Amygdala (tissue), 56 donors: ENCODE measurements around the gene NFE2L1.
"Not testable (repeated sequence)": the region's sequence is repeated elsewhere in the genome, so short reads cannot be mapped to it uniquely, and the experiment has no call there.

Experiments
- DNase-seq, 56 donors: peaks; one replicate each; lab custom pipeline; 2025; lab: John Stamatoyannopoulos, UW

NFE2L1 gene

GRCh38 chr17:48023400-48024148 lies 24.6 kb upstream of the NFE2L1 start:
- peak in 53 of 56 donors; percentile 19 to 90 (median 74) for DNase-seq

GRCh38 chr17:48024149-48025039 lies 23.8 kb upstream of the NFE2L1 start:
- DNase-seq = peak in 7 of 56 donors; percentile 36 to 51 (median 44)

DNA sequence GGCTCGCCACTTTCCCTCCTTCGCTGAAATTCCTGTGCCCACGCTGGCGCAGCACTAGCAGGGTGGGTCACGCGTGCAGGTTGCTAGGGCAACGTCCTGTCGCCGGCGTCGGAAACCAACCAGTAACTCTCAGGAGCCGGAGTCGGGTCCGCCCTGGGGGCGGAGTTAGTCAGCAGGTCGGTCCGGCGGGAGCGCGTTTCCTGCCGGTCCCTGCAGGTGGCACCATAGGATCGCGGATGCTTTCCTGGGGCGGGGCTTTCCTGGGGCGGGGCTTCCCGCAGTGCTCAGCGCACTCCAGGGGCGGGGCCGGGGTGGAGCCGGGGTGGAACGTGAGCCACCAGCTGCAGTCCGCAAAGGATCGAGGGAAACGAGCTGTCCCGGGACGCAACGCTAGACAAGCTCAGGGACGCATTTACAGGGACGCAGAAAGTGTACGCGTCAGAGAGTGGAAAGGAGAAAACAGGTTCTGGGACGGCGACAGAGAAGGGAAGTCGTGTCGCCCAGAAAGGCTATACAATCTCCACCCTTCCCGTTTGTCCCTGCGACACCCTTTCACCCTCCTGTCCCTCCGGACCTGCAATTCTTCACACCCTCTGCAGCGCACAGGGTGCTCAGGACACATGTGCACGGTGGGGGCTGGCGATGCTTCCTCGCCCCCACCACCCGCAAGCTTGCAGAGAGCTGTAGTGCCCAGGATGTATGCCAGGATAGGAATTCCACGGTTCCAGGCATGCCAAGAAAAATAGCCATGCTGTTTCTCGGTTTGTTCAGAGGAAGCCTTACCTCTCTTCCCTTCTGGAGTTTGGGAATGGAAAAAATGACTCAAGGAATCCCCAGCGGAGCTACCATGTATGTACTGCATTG lies 22.9 kb upstream of the NFE2L1 start:
- peak in 55 of 56 donors; percentile 84 to 99 (median 97) for DNase-seq

- DNase-seq = no peak
Measured at GRCh38 chr17:48025904-48026501, 22.2 kb upstream of the NFE2L1 start.

GRCh38 chr17:48026502-48027321 lies 21.4 kb upstream of the NFE2L1 start:
- DNase-seq = peak in 49 of 56 donors; percentile 19 to 81 (median 61)

GRCh38 chr17:48027322-48027981 lies 20.7 kb upstream of the NFE2L1 start:
- no peak for DNase-seq

- no peak for DNase-seq
Measured at GRCh38 chr17:48028736-48029135, 19.4 kb upstream of the NFE2L1 start.

DNA sequence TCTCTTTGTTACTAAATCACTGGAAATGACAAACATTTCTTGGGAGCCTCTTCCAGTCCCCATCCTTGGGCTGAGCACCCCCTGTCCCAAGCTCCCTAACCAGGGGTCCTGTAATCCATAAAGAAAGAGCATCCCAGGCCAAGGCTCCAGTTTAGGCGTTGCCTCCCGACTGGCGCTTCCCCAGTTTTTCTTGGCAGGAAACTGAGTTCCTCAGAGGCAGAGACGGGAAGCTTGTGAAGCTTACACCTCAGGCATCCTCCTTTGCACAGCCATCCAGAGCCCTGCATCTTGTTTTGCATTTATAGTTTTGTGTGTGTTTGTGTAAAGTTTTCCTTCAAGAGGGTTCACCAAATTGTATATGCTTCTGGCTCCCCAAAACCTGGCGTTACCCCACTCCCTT lies 17.6 kb upstream of the NFE2L1 start:
- DNase-seq = no peak

DNA sequence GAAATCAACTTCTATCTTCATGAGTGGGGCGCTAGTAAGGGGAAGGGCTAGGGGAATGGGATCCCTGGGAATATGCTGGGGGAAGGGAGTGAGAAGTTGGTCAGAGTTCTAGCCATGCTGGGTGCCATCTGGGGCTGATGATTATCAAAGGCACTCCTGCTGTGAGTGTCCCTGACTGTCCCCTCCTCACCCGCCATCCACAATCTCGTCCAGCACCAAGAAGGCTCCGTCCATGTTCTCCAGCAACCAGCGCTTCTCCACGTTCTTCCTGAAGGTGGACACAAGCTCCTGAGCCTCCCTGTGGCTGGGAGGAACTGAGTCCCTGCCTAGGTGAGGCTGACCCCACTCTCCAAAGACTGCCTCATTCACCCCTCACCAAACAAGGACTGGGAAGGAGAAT lies 16.2 kb upstream of the NFE2L1 start:
- DNase-seq = no peak

GRCh38 chr17:48034734-48035133 lies 13.4 kb upstream of the NFE2L1 start:
- DNase-seq = not testable (repeated sequence)

DNA sequence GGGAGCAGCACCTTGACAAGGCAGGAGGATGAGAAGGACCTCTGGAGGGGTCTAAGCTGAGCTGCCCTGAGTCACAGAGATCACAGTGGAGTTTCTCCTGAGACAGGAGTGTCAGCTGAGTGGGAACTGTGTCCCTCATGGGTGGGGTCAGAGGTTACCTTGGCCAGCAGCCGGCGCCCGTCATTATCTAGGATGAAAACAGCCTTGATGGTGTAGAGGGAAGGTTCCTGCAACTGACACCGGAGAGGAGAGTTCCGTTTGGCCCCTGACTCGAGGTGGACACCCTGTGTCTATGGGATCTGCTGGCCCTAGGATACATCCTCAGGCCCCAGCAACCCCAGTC lies 11.5 kb upstream of the NFE2L1 start:
- no peak for DNase-seq

- peak in 5 of 56 donors; percentile 12 to 47 (median 31) for DNase-seq
Measured at GRCh38 chr17:48037036-48037837, 10.9 kb upstream of the NFE2L1 start, which contains the start of gene COPZ2. COPZ2 (minus strand) TSS chr17:48037797; CDS start chr17:48037777, 20 bp downstream.

DNA sequence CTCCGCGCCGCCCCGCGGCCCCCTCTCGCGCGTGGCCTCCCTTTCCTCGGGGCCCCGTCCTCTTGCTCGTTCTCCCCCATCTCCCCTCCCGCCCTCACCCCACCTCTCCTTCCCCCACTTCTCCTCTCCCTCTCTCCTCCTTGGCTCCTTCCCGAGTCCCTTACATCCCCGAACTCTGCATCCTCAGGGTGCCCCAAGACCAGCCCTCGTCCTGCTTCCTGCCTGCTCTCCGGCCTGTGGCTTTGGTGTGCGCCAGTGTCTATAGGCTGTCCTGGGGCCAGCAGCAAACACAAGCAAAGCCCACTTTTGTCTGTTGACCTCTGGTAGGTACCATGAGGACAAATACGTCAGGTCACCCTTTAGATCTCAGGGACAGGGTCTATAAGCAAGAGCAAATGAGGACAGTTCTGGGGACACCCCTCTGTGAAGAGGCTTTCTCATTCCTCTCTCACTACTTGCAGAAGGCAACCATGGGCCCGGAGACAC lies 10.3 kb upstream of the NFE2L1 start:
- DNase-seq = no peak

- no peak for DNase-seq
Measured at GRCh38 chr17:48038687-48039086, 9.5 kb upstream of the NFE2L1 start.

DNA sequence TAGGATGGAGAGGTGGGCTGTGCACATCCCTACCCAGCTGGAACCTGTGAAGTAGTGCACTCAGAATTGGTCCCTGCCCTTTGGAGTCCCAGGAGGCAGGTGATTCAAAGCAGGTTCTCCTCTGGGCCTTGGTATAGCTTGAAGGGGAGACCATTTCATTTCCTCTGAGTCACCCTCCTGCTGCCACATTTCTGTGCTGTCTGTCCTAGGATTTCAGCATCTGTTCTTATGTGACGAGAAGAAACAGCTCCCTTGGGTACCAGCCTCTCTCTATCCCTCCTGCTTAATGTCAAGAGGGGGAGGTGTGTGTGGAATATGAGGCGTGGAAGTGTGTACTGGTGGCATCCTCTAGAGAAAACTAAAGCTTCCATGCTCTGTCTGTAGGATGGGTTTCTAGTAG lies 5.0 kb upstream of the NFE2L1 start:
- DNase-seq = peak in 1 of 56 donors; percentile 8

- DNase-seq = no peak
Measured at GRCh38 chr17:48044851-48045250, 3.3 kb upstream of the NFE2L1 start.

DNA sequence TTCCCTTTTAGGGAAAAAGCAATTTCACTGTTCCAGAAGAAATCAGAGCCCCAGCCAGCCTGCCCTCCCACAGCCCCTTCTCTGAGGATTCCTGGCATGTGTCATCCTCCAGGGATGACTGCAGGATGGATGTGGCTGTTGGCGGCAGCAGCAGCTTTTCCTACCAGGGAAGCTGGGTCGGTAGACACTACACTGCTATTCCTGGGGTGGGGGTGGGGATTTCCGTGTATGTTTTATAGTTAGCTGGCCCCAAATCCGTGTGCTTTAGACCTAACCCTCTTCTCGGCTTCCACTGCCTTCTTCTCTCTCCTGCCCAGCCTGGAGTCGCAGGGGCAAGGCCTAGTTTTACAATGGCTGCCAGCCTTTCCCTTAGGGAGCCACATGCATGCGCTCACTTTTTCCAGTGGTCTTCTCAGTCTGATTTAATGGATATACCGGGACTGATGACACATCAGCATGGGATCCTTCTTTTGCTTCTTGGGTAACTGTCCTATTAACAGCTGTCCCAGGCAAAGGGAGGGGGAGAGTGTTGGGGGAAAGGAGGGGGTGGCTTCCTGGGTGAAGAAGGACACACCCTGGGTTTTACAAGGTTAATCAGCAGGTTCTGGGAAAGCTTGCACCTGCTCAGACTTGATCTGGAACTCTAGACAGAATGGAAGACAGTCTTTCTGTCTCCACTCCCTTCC lies 2.7 kb upstream of the NFE2L1 start:
- no peak for DNase-seq
